Testis (tissue), 3 donors: Measurements from ENCODE around the gene DUSP7. TPM values are rescaled to one million over a fixed set of nuclear protein-coding genes. Genes with fewer than 3 reads are reported as not detected.
"Not testable (repeated sequence)": the region's sequence is repeated elsewhere in the genome, so short reads cannot be mapped to it uniquely, and the experiment has no call there.

ENCODE experiments used
- DNase-seq: peaks from one replicate; pipeline ENCODE4 v3.0.0-alpha.2; 2019
- H3K27ac ChIP-seq, 2 donors: fragments of 200-600 bp; sonication (generic); one replicate each; pipeline ENCODE4 v1.5.1; 2019
- H3K27me3 ChIP-seq: fragments of 200-600 bp; sonication (generic); one replicate; pipeline ENCODE4 v1.5.1; 2019
- H3K36me3 ChIP-seq: fragments of 200-600 bp; sonication (generic); one replicate; pipeline ENCODE4 v1.5.1; 2017; ENCODE audit warnings: low read depth; ENCODE audit errors: missing control alignments
- H3K4me1 ChIP-seq: fragments of 200-600 bp; sonication (generic); one replicate; pipeline ENCODE4 v1.5.1; 2019
- H3K4me3 ChIP-seq, 2 donors: fragments of 200-600 bp; sonication (generic); one replicate each; pipeline ENCODE4 v1.5.1; 2017 to 2019
- H3K9me3 ChIP-seq: fragments of 200-600 bp; sonication (generic); one replicate; pipeline ENCODE4 v1.5.1; 2017
- CTCF ChIP-seq, 3 experiments: fragments of 450-650 bp in 2 of 3; fragments of 200-600 bp in 1 of 3; sonication (generic) in 1 of 3; IDR thresholded peaks; one replicate each; pipeline ENCODE4 v1.5.1; 2016 to 2019; ENCODE audit warnings: antibody characterized with exemption in 3 of 3, mild to moderate bottlenecking in 2 of 3, moderate library complexity in 1 of 3
- POLR2A ChIP-seq: fragments of 450-650 bp; IDR thresholded peaks from one replicate; pipeline ENCODE4 v1.6.1; 2017; ENCODE audit warnings: antibody characterized with exemption, mild to moderate bottlenecking, moderate library complexity
- WGBS, 2 donors: methylation state at CpG; one replicate each; pipeline ENCODE4 v1.1.5; 2018; 5-methylcytosine and 5-hydroxymethylcytosine counted together
- intact Hi-C: fragments of 100-400 bp; cut with DNase I; formaldehyde crosslinking; loops from one replicate; pipeline ENCODE4 v1.15.1; 2023; ENCODE audit warnings: low total_unique reads
- polyA plus RNA-seq: library from polyadenylated mRNA; stranded (reverse); fragments of 350-450 nt; fragmentation: Illumina TruSeq; extraction: RNeasy Lipid Tissue Mini Kit (QIAGEN cat#74804); gene quantifications from one replicate; pipeline ENCODE4 v1.2.3, GENCODE V29; 2014; ENCODE audit warnings: low read depth, low replicate concordance; ENCODE audit not compliant: insufficient read depth
- total RNA-seq, 2 donors: library from RNA; depleted of rRNA; stranded (reverse); fragments of >200 nt; gene quantifications; one replicate each; pipeline ENCODE4 v1.2.3, GENCODE V29; 2016

DUSP7 gene
- total and polyA plus RNA-seq, 3 donors from 2014 or later: 25.1 to 48.8 (median 40.6) TPM

- Histone ChIP-seq H3K4me3 (no peak overlapping the region), H3K4me1 (peaks cover 15% of the 10 kb centered on the region), H3K27me3 (no peaks in the 10 kb centered on the region), H3K36me3 (no peaks in the 10 kb centered on the region), H3K9me3 (no peaks in the 10 kb centered on the region), H3K27ac (no peak overlapping the region)
- no peak for DNase-seq
- TF ChIP-seq CTCF (IDR thresholded peaks at IDR 0.05): no peak
- no peak for TF ChIP-seq POLR2A
- intact Hi-C loops: no loop called here
- WGBS, 2 donors: 72 to 100% methylated on average over 3 to 5 of the region's 5 CpGs
Measured at GRCh38 chr3:52036829-52037228, 19.5 kb downstream of the DUSP7 start.

GRCh38 chr3:52036222-52036694 lies 20.1 kb downstream of the DUSP7 start:
- TF ChIP-seq POLR2A: no peak
- no peak for TF ChIP-seq CTCF (IDR thresholded peaks at IDR 0.05)
- WGBS, 2 donors: 88 to 95% methylated on average over 3 to 5 of the region's 5 CpGs

GRCh38 chr3:52034651-52035050 lies 21.7 kb downstream of the DUSP7 start:
- Histone ChIP-seq H3K27ac (no peak overlapping the region), H3K36me3 (no peaks in the 10 kb centered on the region), H3K4me1 (no peaks in the 10 kb centered on the region), H3K27me3 (no peaks in the 10 kb centered on the region), H3K4me3 (no peak overlapping the region), H3K9me3 (no peaks in the 10 kb centered on the region)
- TF ChIP-seq CTCF (IDR thresholded peaks at IDR 0.05) (no peak), POLR2A (no peak)
- no peak for DNase-seq
- 92 to 93% methylated on average over 2 to 3 of the region's 3 CpGs for WGBS, 2 donors
- intact Hi-C loops: no loop called here

More at GRCh38 chr3:52036222-52036694, 20.1 kb downstream of the DUSP7 start:
- H3K36me3 ChIP-seq: no peaks in the 10 kb centered on the region
- peaks cover 12% of the 10 kb centered on the region for H3K4me1 ChIP-seq
- intact Hi-C loops: no loop called here
- H3K27ac ChIP-seq: no peak overlapping the region
- H3K9me3 ChIP-seq: no peaks in the 10 kb centered on the region
- H3K4me3 ChIP-seq: no peak overlapping the region
- no peak for DNase-seq
- no peaks in the 10 kb centered on the region for H3K27me3 ChIP-seq

- DNase-seq: no peak
- H3K4me3 ChIP-seq: no peak overlapping the region
- H3K27me3 ChIP-seq: no peaks in the 10 kb centered on the region
- WGBS, 2 donors: 92 to 96% methylated on average over 4 to 5 of the region's 5 CpGs
- intact Hi-C loops: no loop called here
- H3K36me3 ChIP-seq: no peaks in the 10 kb centered on the region
- no peaks in the 10 kb centered on the region for H3K4me1 ChIP-seq
- TF ChIP-seq CTCF (IDR thresholded peaks at IDR 0.05): no peak
- TF ChIP-seq POLR2A: no peak
- H3K27ac ChIP-seq: no peak overlapping the region
- no peaks in the 10 kb centered on the region for H3K9me3 ChIP-seq
Measured at GRCh38 chr3:52034212-52034611, 22.2 kb downstream of the DUSP7 start.

GRCh38 chr3:52033748-52034147 lies 22.6 kb downstream of the DUSP7 start:
- DNase-seq, H3K4me3 ChIP-seq, H3K27me3 ChIP-seq, H3K9me3 ChIP-seq, intact Hi-C loops, H3K27ac ChIP-seq, H3K4me1 ChIP-seq, H3K36me3 ChIP-seq: not testable (repeated sequence)
- WGBS, 2 donors: 82 to 98% methylated on average over 6 of the region's 6 CpGs
